GM12878 (cell line): ENCODE results near the gene SCLY.

Source experiments
- CTCF ChIP-seq, 3 experiments: IDR thresholded peaks in 2 of 3; conservative IDR thresholded peaks in 1 of 3; 2 replicates each; pipeline ENCODE4 v1.5.1; 2011; ENCODE audit warnings: low read depth in 3 of 3, low read length in 3 of 3, mild to moderate bottlenecking in 3 of 3, control low read depth in 2 of 3, moderate library complexity in 2 of 3, inconsistent platforms in 1 of 3, mixed read lengths in 1 of 3; ENCODE audit not compliant: control insufficient read depth in 2 of 3, insufficient read depth in 1 of 3; ENCODE audit errors: extremely low read depth in 1 of 3
- DPF2 ChIP-seq: fragments of 450-650 bp; IDR thresholded peaks from 2 replicates; pipeline ENCODE4 v1.6.1; 2017; ENCODE audit warnings: mild to moderate bottlenecking
- KAT2A ChIP-seq: conservative IDR thresholded peaks from 2 replicates; pipeline ENCODE4 v1.6.1; 2011; ENCODE audit warnings: low read depth, low read length; ENCODE audit not compliant: control insufficient read depth
- NRF1 ChIP-seq: conservative IDR thresholded peaks from 2 replicates; pipeline ENCODE4 v1.6.1; 2011; ENCODE audit warnings: mild to moderate bottlenecking, low read depth, low read length, improper control_type of control experiment
- POLR2A ChIP-seq: IDR thresholded peaks from 2 replicates; pipeline ENCODE4 v1.6.1; 2011; ENCODE audit warnings: low read depth, mild to moderate bottlenecking, low read length
- POLR2AphosphoS5 ChIP-seq: IDR thresholded peaks from 2 replicates; pipeline ENCODE4 v1.6.1; 2011; ENCODE audit warnings: mild to moderate bottlenecking, low read length, inconsistent platforms
- REST ChIP-seq: IDR thresholded peaks from 2 replicates; pipeline ENCODE4 v1.6.1; 2012; ENCODE audit warnings: mild to moderate bottlenecking, low read depth, low read length
- SMAD5 ChIP-seq: IDR thresholded peaks from 2 replicates; pipeline ENCODE4 v1.6.1; 2016; ENCODE audit warnings: antibody characterized with exemption, low read depth
- TAF1 ChIP-seq: IDR thresholded peaks from 2 replicates; pipeline ENCODE4 v1.6.1; 2011; ENCODE audit warnings: mild to moderate bottlenecking, low read depth, low read length, borderline replicate concordance
- USF1 ChIP-seq: IDR thresholded peaks from 2 replicates; pipeline ENCODE4 v1.6.1; 2011; ENCODE audit warnings: borderline replicate concordance, low read depth, mild to moderate bottlenecking, moderate library complexity, mixed read lengths, low read length; ENCODE audit not compliant: insufficient read depth; ENCODE audit errors: extremely low read length
- YY1 ChIP-seq: IDR thresholded peaks from 2 replicates; pipeline ENCODE4 v1.6.1; 2011; ENCODE audit warnings: low read depth, mild to moderate bottlenecking, low read length
- ZBTB4 ChIP-seq: fragments of 450-650 bp; formaldehyde crosslinking; IDR thresholded peaks from 2 replicates; pipeline ENCODE4 v1.4.0; 2022; ENCODE audit warnings: mild to moderate bottlenecking, moderate library complexity
- TF ChIP-seq, protein P1 (sequence below): IDR thresholded peaks from 2 replicates; pipeline ENCODE4 v1.6.1; 2011; ENCODE audit warnings: low read depth, mild to moderate bottlenecking, low read length, moderate library complexity, borderline replicate concordance; ENCODE audit errors: extremely low read depth

DNA sequence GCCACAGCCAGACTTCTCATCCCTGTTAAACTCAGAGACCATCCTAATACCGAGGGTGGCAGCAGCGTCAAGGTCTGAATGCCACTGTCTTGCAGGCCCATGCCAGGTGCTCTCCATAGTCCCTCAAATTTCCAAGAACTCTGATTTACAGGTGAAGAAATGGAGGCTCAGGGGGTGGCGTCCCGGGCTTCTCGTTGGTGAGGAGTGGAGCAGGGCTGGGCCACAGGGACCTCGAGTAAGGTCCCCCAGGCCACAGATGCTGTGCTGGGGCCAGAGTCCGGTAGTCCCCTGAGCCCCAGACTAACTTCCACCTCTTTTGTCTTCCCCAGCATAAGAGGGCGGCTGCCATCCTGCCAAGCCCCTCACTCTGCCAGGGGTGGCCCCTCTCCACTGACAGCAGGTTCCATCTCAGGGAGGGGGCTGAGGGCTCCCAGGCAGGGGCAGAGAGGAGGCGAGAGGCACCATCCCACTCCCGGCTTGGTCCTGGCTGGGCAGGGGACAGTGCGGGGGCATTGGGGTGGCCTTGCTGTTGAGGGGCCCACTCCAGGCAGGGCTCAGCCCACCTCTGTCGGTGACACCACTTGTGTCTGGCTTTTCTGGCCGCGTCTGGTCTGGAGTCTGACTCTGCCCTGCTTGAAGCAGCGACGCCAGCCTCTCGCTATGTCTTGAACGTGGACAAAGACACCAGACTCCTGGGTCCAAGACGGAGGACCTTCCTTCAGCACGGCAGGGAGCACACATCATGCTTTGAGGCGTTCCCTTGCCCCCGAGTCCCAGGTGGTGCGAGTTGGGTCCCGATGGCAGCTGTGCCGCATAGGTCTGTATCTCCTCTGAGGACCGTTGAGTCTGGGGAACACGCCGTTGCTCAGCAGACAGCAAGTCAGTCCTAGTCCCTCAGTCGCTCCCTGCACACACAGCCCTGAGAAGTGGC, 61.8 kb downstream of the SCLY start:
- no peak for TF ChIP-seq POLR2A
- no peak for TF ChIP-seq YY1
- TF ChIP-seq SMAD5, result no peak
- no peak for TF ChIP-seq KAT2A
- no peak for TF ChIP-seq ZBTB4
- TF ChIP-seq USF1, result no peak
- no peak for TF ChIP-seq REST
- no peak for TF ChIP-seq NRF1
- no peak for TF ChIP-seq TAF1
- TF ChIP-seq, protein P1, sequence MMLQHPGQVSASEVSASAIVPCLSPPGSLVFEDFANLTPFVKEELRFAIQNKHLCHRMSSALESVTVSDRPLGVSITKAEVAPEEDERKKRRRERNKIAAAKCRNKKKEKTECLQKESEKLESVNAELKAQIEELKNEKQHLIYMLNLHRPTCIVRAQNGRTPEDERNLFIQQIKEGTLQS, result no peak
- no peak for TF ChIP-seq POLR2AphosphoS5
- no peak for TF ChIP-seq DPF2
- TF ChIP-seq CTCF (IDR thresholded peaks at IDR 0.05 in 2 of 3, conservative IDR thresholded peaks at IDR 0.05 in 1 of 3; ENCODE audit: control insufficient read depth in 2 of 3, extremely low read depth in 1 of 3, insufficient read depth in 1 of 3, low read depth in 3 of 3, low read length in 3 of 3), result no peak
